ENCODE results near the gene CLTRN.

The CLTRN gene

DNA sequence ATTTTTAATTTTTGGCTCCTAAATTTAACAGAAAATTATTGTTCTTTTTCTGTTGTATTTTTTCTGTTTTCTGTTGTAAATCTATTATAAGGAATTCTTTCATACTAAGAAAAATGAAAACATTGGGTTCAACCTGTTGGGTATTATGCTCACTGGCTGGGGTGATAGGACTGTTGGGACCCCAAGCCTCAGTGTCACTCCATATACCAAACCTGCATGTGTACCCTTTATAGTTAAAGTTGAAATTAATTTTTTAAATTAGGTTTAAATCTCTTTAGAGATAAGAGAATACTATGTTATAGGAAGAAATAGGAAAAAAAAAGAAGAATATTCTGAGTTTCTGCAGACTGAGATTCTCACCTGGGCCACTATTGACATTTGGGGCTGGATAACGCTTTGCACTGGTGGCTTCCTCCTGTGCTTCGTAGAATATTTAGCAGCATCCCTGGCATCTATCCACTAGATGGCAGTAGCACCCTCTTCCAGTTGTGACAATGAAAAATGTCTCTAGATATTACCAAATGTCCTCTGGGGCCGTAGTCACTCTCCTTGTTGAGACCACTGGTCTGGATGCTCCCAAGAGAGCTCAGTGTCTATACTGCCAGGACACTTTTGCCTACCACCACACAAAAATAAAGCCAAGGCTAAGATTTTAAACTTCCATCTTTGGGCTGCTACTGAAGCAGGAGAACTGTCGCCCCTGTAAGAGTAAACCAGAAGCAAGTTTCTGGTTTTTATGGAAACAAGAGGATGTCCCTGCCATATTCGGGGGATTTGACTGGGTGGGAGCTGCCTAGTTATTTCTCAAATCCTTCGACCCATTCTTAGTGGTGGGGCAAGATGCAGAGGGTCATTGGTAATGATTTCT, 22.4 kb upstream of the CLTRN start:
- Mint-ChIP-seq H3K4me1 (no peaks in the 10 kb centered on the region), H3K36me3 (ENCODE audit: low read depth) (peaks cover 22% of the 10 kb centered on the region), H3K27me3 (ENCODE audit: low read depth, poor library complexity) (peaks cover 10% of the 10 kb centered on the region), H3K9me3 (no peaks in the 10 kb centered on the region), H3K27ac (no peak overlapping the region), H3K4me3 (no peak overlapping the region)
- TF ChIP-seq, protein P1, sequence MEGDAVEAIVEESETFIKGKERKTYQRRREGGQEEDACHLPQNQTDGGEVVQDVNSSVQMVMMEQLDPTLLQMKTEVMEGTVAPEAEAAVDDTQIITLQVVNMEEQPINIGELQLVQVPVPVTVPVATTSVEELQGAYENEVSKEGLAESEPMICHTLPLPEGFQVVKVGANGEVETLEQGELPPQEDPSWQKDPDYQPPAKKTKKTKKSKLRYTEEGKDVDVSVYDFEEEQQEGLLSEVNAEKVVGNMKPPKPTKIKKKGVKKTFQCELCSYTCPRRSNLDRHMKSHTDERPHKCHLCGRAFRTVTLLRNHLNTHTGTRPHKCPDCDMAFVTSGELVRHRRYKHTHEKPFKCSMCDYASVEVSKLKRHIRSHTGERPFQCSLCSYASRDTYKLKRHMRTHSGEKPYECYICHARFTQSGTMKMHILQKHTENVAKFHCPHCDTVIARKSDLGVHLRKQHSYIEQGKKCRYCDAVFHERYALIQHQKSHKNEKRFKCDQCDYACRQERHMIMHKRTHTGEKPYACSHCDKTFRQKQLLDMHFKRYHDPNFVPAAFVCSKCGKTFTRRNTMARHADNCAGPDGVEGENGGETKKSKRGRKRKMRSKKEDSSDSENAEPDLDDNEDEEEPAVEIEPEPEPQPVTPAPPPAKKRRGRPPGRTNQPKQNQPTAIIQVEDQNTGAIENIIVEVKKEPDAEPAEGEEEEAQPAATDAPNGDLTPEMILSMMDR (IDR thresholded peaks at IDR 0.05), result peak; percentile 82
- peak; percentile 64 for DNase-seq

GRCh38 chrX:15683193-15683592, 18.6 kb upstream of the CLTRN start:
- H3K4me3 Mint-ChIP-seq, result no peak overlapping the region
- TF ChIP-seq, protein P1 (IDR thresholded peaks at IDR 0.05), result no peak
- H3K9me3 Mint-ChIP-seq, result no peaks in the 10 kb centered on the region
- H3K36me3 Mint-ChIP-seq (ENCODE audit: low read depth), result peaks cover 2% of the 10 kb centered on the region
- peaks cover 8% of the 10 kb centered on the region for H3K27me3 Mint-ChIP-seq (ENCODE audit: low read depth, poor library complexity)
- H3K4me1 Mint-ChIP-seq, result no peaks in the 10 kb centered on the region
- no peak for DNase-seq
- no peak overlapping the region for H3K27ac Mint-ChIP-seq

DNA sequence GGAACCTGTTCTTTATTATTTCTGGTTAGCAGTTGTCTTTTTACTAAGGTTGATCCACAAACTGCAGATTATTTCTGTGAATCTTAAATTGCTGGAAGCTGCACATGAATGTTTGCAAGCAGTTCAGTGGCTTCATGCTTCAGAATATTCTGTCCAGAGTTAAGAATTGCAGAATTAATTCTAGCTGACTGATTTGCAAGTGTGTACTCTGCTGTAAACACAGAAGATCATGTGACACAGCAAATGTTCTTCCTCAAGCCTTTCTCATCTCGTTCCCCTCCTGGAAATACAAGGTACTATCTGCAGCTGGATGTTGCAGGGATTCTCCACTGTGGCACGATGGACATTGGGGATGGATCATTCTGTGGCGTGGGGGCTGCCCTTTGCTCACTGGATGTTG, 16.8 kb upstream of the CLTRN start:
- Mint-ChIP-seq H3K36me3 (ENCODE audit: low read depth) (peaks cover 5% of the 10 kb centered on the region), H3K9me3 (no peaks in the 10 kb centered on the region), H3K27ac (no peak overlapping the region), H3K4me3 (no peak overlapping the region), H3K27me3 (ENCODE audit: low read depth, poor library complexity) (peaks cover 8% of the 10 kb centered on the region), H3K4me1 (no peaks in the 10 kb centered on the region)
- TF ChIP-seq, protein P1 (IDR thresholded peaks at IDR 0.05), result no peak
- DNase-seq, result no peak

DNA sequence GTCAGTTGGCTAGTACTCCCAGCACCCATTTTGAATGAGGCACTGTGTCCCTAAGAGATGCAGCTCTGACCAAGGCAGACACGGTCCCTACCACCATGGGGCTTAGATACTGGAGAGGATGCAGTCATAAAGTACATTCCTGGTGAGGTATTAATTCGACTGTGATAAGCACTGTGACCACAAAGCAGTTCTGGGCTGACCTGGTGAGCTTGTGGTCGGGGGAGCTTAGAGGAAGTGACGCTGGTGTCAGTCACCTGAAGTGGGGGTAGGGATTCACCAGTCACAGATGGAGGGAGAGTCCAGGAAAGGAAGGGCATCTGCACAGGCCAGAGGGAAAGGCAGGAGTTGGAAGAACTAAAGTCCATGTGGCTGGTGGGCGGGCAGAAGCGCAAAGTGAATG, 15.8 kb upstream of the CLTRN start:
- no peak for DNase-seq
- Mint-ChIP-seq H3K27me3 (ENCODE audit: low read depth, poor library complexity) (peaks cover 7% of the 10 kb centered on the region), H3K9me3 (no peaks in the 10 kb centered on the region), H3K36me3 (ENCODE audit: low read depth) (peaks cover 5% of the 10 kb centered on the region), H3K27ac (peak overlapping the region; percentile 44), H3K4me1 (no peaks in the 10 kb centered on the region), H3K4me3 (no peak overlapping the region)
- TF ChIP-seq, protein P1 (IDR thresholded peaks at IDR 0.05), result no peak

DNA sequence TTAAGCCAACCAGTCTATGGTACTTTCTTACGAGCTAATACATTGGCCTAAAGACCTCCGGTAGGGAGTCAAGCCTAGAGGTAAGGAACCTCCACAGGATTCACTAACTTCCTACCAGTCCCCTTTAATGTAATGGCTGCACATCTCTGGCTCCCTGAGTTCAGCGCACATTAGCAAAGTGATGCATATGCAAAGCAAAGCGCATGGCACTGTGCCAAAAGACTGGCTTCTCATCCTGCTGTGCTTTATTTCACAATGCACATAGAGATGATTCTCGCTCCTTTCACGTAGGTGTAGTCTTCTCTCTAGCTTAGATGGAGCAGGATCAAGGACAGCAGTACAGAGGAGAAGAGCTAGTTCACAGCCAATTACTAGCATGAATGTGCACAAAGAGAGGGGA, 14.6 kb upstream of the CLTRN start:
- H3K9me3 Mint-ChIP-seq, result no peaks in the 10 kb centered on the region
- H3K27me3 Mint-ChIP-seq (ENCODE audit: low read depth, poor library complexity), result peaks cover 3% of the 10 kb centered on the region
- H3K4me3 Mint-ChIP-seq, result no peak overlapping the region
- no peak for DNase-seq
- H3K36me3 Mint-ChIP-seq (ENCODE audit: low read depth), result peaks cover 5% of the 10 kb centered on the region
- no peak overlapping the region for H3K27ac Mint-ChIP-seq
- TF ChIP-seq, protein P1 (IDR thresholded peaks at IDR 0.05), result no peak
- H3K4me1 Mint-ChIP-seq, result no peaks in the 10 kb centered on the region

GRCh38 chrX:15678339-15678738, 13.7 kb upstream of the CLTRN start:
- no peaks in the 10 kb centered on the region for H3K4me1 Mint-ChIP-seq
- no peak overlapping the region for H3K27ac Mint-ChIP-seq
- no peaks in the 10 kb centered on the region for H3K27me3 Mint-ChIP-seq (ENCODE audit: low read depth, poor library complexity)
- TF ChIP-seq, protein P1 (IDR thresholded peaks at IDR 0.05), result no peak
- H3K4me3 Mint-ChIP-seq, result no peak overlapping the region
- H3K36me3 Mint-ChIP-seq (ENCODE audit: low read depth), result peaks cover 5% of the 10 kb centered on the region
- H3K9me3 Mint-ChIP-seq, result no peaks in the 10 kb centered on the region
- DNase-seq, result no peak

All from nephron progenitor cell (in vitro differentiated cells).